ENCODE results near the gene MAST4. TPM values are rescaled to one million over a fixed set of nuclear protein-coding genes. Genes with fewer than 3 reads are reported as not detected.

The MAST4 gene
- total RNA-seq, 1 donor = 12.7 TPM

DNA sequence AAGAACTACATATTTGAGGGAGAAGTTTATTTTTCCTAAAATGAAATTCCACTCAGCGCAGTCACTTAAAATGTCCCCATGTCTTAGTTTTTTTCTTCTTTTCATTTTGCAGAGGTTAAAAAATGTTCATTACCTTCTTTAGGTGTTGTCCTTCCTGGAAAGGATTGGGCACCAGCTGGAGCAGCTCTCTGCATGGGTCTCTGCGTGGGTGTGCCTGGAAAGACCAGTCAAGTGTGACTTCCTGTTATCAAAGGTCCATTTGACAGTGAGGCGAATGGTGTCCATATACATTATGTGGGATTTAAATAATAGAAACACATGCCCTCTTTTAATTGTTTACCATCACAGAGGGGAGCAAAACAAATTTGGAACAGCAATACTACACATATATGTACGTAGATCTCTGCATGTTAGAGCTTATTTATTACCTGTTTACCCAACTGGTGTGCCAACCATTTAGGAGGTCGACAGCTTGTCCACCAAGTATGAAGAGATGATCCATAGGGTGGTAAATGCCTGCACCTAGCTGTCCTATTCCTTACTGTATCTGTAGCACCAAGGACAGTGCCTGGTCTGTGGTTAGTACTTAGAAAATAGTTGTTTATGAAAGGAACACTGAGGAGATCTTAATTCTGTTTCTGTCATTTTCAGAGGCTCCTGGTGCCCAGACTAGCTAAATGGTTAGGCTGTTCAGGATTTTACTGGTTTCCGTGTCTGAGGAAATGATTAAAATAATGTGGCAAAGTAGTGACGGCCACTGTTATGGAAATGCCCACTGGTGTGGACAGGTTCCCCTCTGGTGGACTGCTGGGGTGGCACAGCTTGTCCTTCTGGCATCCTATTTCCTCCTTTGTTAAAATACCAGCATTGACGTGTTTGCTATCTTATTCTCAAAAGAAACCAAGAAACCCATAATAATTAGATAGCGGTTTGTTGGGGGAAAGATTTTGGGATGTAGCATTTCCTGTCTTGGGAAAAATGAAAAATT lies 200.4 kb downstream of the MAST4 start:
- no peak overlapping the region for H2AFZ ChIP-seq (ENCODE audit: low read length)
- no peak for DNase-seq (ENCODE audit: insufficient read length, low spot score, missing footprints)
- H3K27ac ChIP-seq (ENCODE audit: low read depth, low read length) = no peak overlapping the region
- no peaks in the 10 kb centered on the region for H3K36me3 ChIP-seq (ENCODE audit: insufficient read depth, low read length)
- no peak overlapping the region for H3K4me3 ChIP-seq (ENCODE audit: insufficient read depth, low read length)
- TF ChIP-seq, protein P1, sequence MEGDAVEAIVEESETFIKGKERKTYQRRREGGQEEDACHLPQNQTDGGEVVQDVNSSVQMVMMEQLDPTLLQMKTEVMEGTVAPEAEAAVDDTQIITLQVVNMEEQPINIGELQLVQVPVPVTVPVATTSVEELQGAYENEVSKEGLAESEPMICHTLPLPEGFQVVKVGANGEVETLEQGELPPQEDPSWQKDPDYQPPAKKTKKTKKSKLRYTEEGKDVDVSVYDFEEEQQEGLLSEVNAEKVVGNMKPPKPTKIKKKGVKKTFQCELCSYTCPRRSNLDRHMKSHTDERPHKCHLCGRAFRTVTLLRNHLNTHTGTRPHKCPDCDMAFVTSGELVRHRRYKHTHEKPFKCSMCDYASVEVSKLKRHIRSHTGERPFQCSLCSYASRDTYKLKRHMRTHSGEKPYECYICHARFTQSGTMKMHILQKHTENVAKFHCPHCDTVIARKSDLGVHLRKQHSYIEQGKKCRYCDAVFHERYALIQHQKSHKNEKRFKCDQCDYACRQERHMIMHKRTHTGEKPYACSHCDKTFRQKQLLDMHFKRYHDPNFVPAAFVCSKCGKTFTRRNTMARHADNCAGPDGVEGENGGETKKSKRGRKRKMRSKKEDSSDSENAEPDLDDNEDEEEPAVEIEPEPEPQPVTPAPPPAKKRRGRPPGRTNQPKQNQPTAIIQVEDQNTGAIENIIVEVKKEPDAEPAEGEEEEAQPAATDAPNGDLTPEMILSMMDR (IDR thresholded peaks at IDR 0.05; ENCODE audit: extremely low read depth, low read depth, low read length) = peak; percentile 49
- H3K79me2 ChIP-seq (ENCODE audit: insufficient read depth, low read length) = no peaks in the 10 kb centered on the region
- H3K9me3 ChIP-seq (ENCODE audit: low read depth, low read length) = no peaks in the 10 kb centered on the region
- H3K27me3 ChIP-seq (ENCODE audit: insufficient read depth, low read length) = peaks cover 3% of the 10 kb centered on the region
- no peaks in the 10 kb centered on the region for H4K20me1 ChIP-seq (ENCODE audit: insufficient read depth, low read length)
- no peak overlapping the region for H3K4me2 ChIP-seq (ENCODE audit: insufficient read depth, low read length)
- H3K4me1 ChIP-seq (ENCODE audit: insufficient read depth, low read length) = no peaks in the 10 kb centered on the region

DNA sequence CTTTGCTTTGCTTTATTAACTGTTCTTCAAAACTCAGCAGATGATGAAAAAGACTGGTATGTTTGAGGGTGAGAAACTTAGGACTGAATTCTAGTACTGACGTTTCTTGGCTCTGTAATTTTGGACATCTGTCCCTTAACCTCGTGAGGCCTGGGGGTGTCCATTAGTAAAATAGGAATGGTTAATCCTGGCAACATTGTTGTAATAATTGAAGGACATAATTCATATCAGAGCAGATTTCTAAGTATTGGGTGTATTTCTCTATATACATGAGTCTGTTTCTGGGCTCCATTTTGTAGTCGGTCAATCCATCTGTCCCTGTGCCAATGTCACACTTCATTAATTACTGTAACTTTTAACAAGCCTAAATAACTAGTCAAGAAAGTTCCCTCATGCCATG lies 206.7 kb downstream of the MAST4 start:
- Histone ChIP-seq H3K9me3 (ENCODE audit: low read depth, low read length) (no peaks in the 10 kb centered on the region), H3K27me3 (ENCODE audit: insufficient read depth, low read length) (peaks cover 6% of the 10 kb centered on the region), H3K4me2 (ENCODE audit: insufficient read depth, low read length) (no peak overlapping the region), H3K79me2 (ENCODE audit: insufficient read depth, low read length) (no peaks in the 10 kb centered on the region), H3K27ac (ENCODE audit: low read depth, low read length) (no peak overlapping the region), H3K4me1 (ENCODE audit: insufficient read depth, low read length) (no peaks in the 10 kb centered on the region), H2AFZ (ENCODE audit: low read length) (no peak overlapping the region), H3K4me3 (ENCODE audit: insufficient read depth, low read length) (no peak overlapping the region), H4K20me1 (ENCODE audit: insufficient read depth, low read length) (no peaks in the 10 kb centered on the region), H3K36me3 (ENCODE audit: insufficient read depth, low read length) (no peaks in the 10 kb centered on the region)
- DNase-seq (ENCODE audit: insufficient read length, low spot score, missing footprints) = no peak
- TF ChIP-seq, protein P1 (IDR thresholded peaks at IDR 0.05; ENCODE audit: extremely low read depth, low read depth, low read length) = no peak

DNA sequence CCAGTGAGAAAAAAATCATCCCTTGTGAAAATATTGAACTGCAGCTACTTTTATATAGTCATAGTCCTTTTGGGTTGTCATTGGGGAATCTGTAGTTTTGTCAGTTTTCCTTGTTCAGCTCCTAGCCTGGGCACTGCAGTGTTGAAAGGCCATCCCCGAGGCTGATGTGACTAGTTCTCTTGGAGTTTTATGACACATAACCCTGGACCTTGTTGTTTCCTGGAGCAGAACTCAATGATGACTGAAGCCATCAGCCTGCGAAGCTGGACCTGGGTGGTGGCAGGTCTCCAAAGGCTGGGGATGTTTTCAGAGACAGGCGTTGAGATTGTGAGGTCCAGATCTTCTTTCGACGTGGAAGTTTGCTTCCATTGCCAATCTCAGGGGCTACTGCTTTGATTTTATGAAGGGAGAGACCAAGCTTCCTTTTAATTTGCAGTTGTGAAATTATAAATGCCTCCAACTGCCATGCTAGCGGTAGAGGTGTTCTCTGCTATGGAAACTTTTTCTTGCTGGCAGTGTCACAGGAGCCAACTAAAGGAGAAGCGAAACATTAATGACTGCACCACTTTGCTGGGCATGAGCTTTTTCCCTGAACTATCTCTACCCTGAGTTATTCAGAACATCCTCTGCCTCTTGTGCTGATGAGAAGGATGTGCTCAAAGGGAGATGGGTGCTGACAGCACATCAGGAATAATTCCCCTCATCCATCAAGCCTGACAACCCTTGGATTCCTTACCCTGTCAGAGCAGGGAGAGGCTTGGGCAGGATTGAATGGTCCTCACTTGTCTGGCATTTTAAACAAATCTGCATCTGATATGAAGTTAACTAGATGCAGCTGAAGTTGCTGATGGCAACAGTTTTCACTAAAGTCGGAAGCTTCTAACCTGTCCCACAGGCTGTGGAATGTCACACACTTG lies 209.6 kb downstream of the MAST4 start:
- peaks cover 6% of the 10 kb centered on the region for H3K27me3 ChIP-seq (ENCODE audit: insufficient read depth, low read length)
- no peak overlapping the region for H3K27ac ChIP-seq (ENCODE audit: low read depth, low read length)
- no peaks in the 10 kb centered on the region for H3K79me2 ChIP-seq (ENCODE audit: insufficient read depth, low read length)
- no peak overlapping the region for H2AFZ ChIP-seq (ENCODE audit: low read length)
- H3K4me3 ChIP-seq (ENCODE audit: insufficient read depth, low read length) = no peak overlapping the region
- no peak overlapping the region for H3K4me2 ChIP-seq (ENCODE audit: insufficient read depth, low read length)
- no peak for DNase-seq (ENCODE audit: insufficient read length, low spot score, missing footprints)
- TF ChIP-seq, protein P1 (IDR thresholded peaks at IDR 0.05; ENCODE audit: extremely low read depth, low read depth, low read length) = no peak
- no peaks in the 10 kb centered on the region for H3K36me3 ChIP-seq (ENCODE audit: insufficient read depth, low read length)
- no peaks in the 10 kb centered on the region for H4K20me1 ChIP-seq (ENCODE audit: insufficient read depth, low read length)
- H3K4me1 ChIP-seq (ENCODE audit: insufficient read depth, low read length) = no peaks in the 10 kb centered on the region
- H3K9me3 ChIP-seq (ENCODE audit: low read depth, low read length) = no peaks in the 10 kb centered on the region
